HCT116 (cell line): Measurements from ENCODE around the gene VDAC1. TPM values are rescaled to one million over a fixed set of nuclear protein-coding genes. Genes with fewer than 3 reads are reported as not detected.

Experiments
- ATAC-seq: fragments of 200-7000 bp; cut with Tn5 transposase; 2 replicates; pipeline ENCODE4 v1.9.1; 2020; ENCODE audit warnings: mild to moderate bottlenecking, moderate library complexity
- BruUV-seq: library from RNA; stranded (reverse); fragments of 400-500 nt; replicated peaks from 2 replicates; lab custom pipeline; 2021; lab: Mats Ljungman, UMichigan
- CTCF ChIA-PET: fragments of 300-600 bp; sonication (Branson Sonifier 250); formaldehyde crosslinking; loops from one replicate; lab custom pipeline; 2021; ENCODE audit warnings: antibody characterized with exemption; lab: Charles Lee
- POLR2A ChIA-PET: fragments of 300-600, 350-600 bp; sonication (Branson Sonifier 250); formaldehyde crosslinking; loops from one replicate; lab custom pipeline; 2021; ENCODE audit warnings: antibody characterized with exemption; lab: Charles Lee
- RAD21 ChIA-PET, 2 experiments: fragments of 300-600 bp; sonication (Branson Sonifier 250); formaldehyde crosslinking; loops; one replicate each; lab custom pipeline; 2023; ENCODE audit warnings: low total read pairs in 2 of 2; ENCODE audit not compliant: uncharacterized antibody in 2 of 2, unreplicated experiment in 2 of 2, low non-redundant PET in 1 of 2; lab: Charles Lee
- DNase-seq: peaks from one replicate; pipeline ENCODE4 v3.0.0-alpha.2; 2010; ENCODE audit warnings: low read depth, low spot score
- H2AFZ ChIP-seq: fragments of 200-600 bp; shearing (Covaris generic), sonication (generic); 2 replicates; pipeline ENCODE4 v1.6.1; 2017; ENCODE audit warnings: low read depth, mixed run types, mixed read lengths, antibody characterized with exemption, low read length; ENCODE audit not compliant: poor library complexity, severe bottlenecking
- H3K27ac ChIP-seq: 2 replicates; pipeline ENCODE4 v1.5.1; 2012; ENCODE audit warnings: low read depth, low read length
- H3K27me3 ChIP-seq: fragments of 200-600 bp; sonication (generic); 2 replicates; pipeline ENCODE4 v1.6.1; 2016; ENCODE audit warnings: mixed run types, low read length, mixed read lengths; ENCODE audit not compliant: insufficient read depth
- H3K36me3 ChIP-seq, 2 experiments: fragments of 200-500 bp in 1 of 2; fragments of 200-600 bp in 1 of 2; sonication (Bioruptor generic) in 1 of 2; sonication (generic) in 1 of 2; 2 replicates each; pipeline versions ENCODE4 v1.5.1 to v1.6.1; 2014 to 2016; ENCODE audit warnings: low read length in 2 of 2, inconsistent platforms in 1 of 2, mixed read lengths in 1 of 2, mixed run types in 1 of 2; ENCODE audit not compliant: insufficient read depth in 2 of 2, control insufficient read depth in 1 of 2
- H3K4me1 ChIP-seq, 2 experiments: fragments of 200-600 bp in 1 of 2; sonication (generic) in 1 of 2; 2 replicates each; pipeline versions ENCODE4 v1.5.1 to v1.6.1; 2012 to 2017; ENCODE audit warnings: low read length in 2 of 2, inconsistent platforms in 1 of 2, mild to moderate bottlenecking in 1 of 2, mixed read lengths in 1 of 2, mixed run types in 1 of 2, moderate library complexity in 1 of 2; ENCODE audit not compliant: insufficient read depth in 2 of 2, control insufficient read depth in 1 of 2
- H3K4me2 ChIP-seq: fragments of 200-600 bp; sonication (generic); 2 replicates; pipeline ENCODE4 v1.6.1; 2017; ENCODE audit warnings: mixed run types, low read length, mixed read lengths
- H3K4me3 ChIP-seq, 2 experiments: fragments of 200-600 bp in 1 of 2; sonication (generic) in 1 of 2; replicated peaks in 1 of 2; 2 replicates each; pipeline ENCODE4 v1.5.1; 2011 to 2016; ENCODE audit warnings: low read length in 2 of 2, control low read depth in 1 of 2, low read depth in 1 of 2, mild to moderate bottlenecking in 1 of 2, mixed read lengths in 1 of 2, mixed run types in 1 of 2
- H3K79me2 ChIP-seq: fragments of 200-600 bp; sonication (generic); 2 replicates; pipeline ENCODE4 v1.6.1; 2017; ENCODE audit warnings: mild to moderate bottlenecking, mixed run types, low read length, moderate library complexity, mixed read lengths; ENCODE audit not compliant: insufficient read depth
- H3K9ac ChIP-seq: fragments of 200-600 bp; sonication (generic); 2 replicates; pipeline ENCODE4 v1.6.1; 2016; ENCODE audit warnings: low read length, mixed read lengths
- H3K9me2 ChIP-seq: fragments of 200-600 bp; sonication (generic), shearing (Covaris generic); 2 replicates; pipeline ENCODE4 v1.6.1; 2017; ENCODE audit warnings: mixed run types, mild to moderate bottlenecking, moderate library complexity; ENCODE audit not compliant: insufficient read depth
- H3K9me3 ChIP-seq, 2 experiments: fragments of 200-500 bp in 1 of 2; fragments of 200-600 bp in 1 of 2; sonication (Bioruptor generic) in 1 of 2; sonication (generic) in 1 of 2; 2 replicates each; pipeline ENCODE4 v1.6.1; 2014 to 2017; ENCODE audit warnings: low read length in 2 of 2, mixed read lengths in 2 of 2, inconsistent platforms in 1 of 2, low read depth in 1 of 2, mild to moderate bottlenecking in 1 of 2, mixed run types in 1 of 2, moderate library complexity in 1 of 2; ENCODE audit not compliant: control insufficient read depth in 1 of 2, insufficient read depth in 1 of 2
- H4K20me1 ChIP-seq: fragments of 200-600 bp; sonication (generic), shearing (Covaris generic); 2 replicates; pipeline ENCODE4 v1.6.1; 2017; ENCODE audit warnings: mixed run types, mild to moderate bottlenecking, moderate library complexity; ENCODE audit not compliant: insufficient read depth
- ATF3 ChIP-seq: IDR thresholded peaks from 2 replicates; pipeline ENCODE4 v1.6.1; 2012
- CBX3 ChIP-seq: IDR thresholded peaks from 2 replicates; pipeline ENCODE4 v1.6.1; 2012; ENCODE audit warnings: low read depth
- EGR1 ChIP-seq: IDR thresholded peaks from 2 replicates; pipeline ENCODE4 v1.6.1; 2012; ENCODE audit warnings: low read depth
- ELF1 ChIP-seq: IDR thresholded peaks from 2 replicates; pipeline ENCODE4 v1.6.1; 2012; ENCODE audit warnings: low read depth, borderline replicate concordance
- JUND ChIP-seq: IDR thresholded peaks from 2 replicates; pipeline ENCODE4 v1.6.1; 2012
- MAX ChIP-seq: IDR thresholded peaks from 2 replicates; pipeline ENCODE4 v1.6.1; 2012
- RAD21 ChIP-seq: IDR thresholded peaks from 2 replicates; pipeline ENCODE4 v1.6.1; 2012; ENCODE audit warnings: low read depth, mild to moderate bottlenecking
- SIN3A ChIP-seq: IDR thresholded peaks from 2 replicates; pipeline ENCODE4 v1.6.1; 2012; ENCODE audit warnings: low read depth
- SP1 ChIP-seq: IDR thresholded peaks from 2 replicates; pipeline ENCODE4 v1.6.1; 2012; ENCODE audit warnings: low read depth
- ZNF274 ChIP-seq: fragments of 200-500 bp; sonication (Bioruptor generic); IDR thresholded peaks from 2 replicates; pipeline ENCODE4 v1.6.1; 2014; ENCODE audit warnings: mild to moderate bottlenecking, low read depth, low read length, inconsistent platforms
- intact Hi-C: fragments of 100-400 bp; cut with micrococcal nuclease; formaldehyde crosslinking; loops from 2 replicates; pipeline ENCODE4 v1.10.0; 2022
- total RNA-seq: library from RNA; stranded (reverse); gene quantifications from one replicate; pipeline ENCODE4 v1.2.1, GENCODE V29; 2021; ENCODE audit not compliant: unreplicated experiment
- TF ChIP-seq, protein P1 (sequence below), 3 experiments: fragments of 200-600 bp in 1 of 3; sonication (generic) in 1 of 3; IDR thresholded peaks in 2 of 3; conservative IDR thresholded peaks in 1 of 3; 2 replicates each; pipeline ENCODE4 v1.5.1; 2012 to 2017; ENCODE audit warnings: low read depth in 2 of 3, low read length in 2 of 3, antibody characterized with exemption in 1 of 3, borderline replicate concordance in 1 of 3, control low read depth in 1 of 3, mild to moderate bottlenecking in 1 of 3, mixed read lengths in 1 of 3, mixed run types in 1 of 3, moderate library complexity in 1 of 3; ENCODE audit not compliant: insufficient read depth in 1 of 3

The VDAC1 gene
- total RNA-seq, 1 experiment from 2014 or later = 269 TPM

DNA sequence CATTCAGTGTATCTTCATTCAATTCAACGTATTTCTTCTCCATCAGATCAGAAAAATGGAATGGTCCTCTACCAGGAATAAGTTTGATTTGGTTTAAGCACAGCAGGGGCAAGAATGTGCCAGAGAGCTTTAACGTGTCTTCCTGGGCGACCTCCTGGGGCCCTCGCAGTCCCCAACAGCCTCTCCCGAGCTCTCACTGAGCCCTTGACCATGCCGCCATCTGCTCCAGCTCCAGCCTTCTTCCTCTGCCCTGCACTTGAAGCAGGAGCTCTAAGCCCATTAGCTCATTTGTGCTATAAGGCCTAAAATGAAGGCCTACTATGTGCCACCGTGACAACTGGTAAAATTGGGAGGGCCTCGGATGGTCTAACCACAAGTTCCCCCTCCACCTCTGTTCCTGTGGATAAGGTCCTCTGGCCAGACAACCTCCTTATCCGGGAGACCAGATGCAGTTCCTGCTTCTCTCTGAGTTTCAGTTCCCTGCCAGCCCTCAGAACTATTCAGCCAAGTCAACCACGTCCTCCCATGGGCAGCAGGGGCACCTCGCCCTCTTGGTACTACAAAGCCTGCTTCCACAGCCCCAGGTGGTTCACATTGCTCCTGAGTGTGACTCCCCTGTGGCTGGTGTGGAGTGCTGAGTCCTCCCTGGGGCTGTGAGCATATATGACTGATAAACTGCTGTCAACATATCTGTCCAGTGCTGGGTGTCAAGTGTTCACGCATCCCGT, 72.2 kb downstream of the VDAC1 start:
- Histone ChIP-seq H3K36me3 (no peaks in the 10 kb centered on the region), H3K4me1 (no peaks in the 10 kb centered on the region), H4K20me1 (no peaks in the 10 kb centered on the region), H3K9me3 (no peaks in the 10 kb centered on the region), H3K27ac (no peak overlapping the region), H3K9me2 (no peaks in the 10 kb centered on the region), H3K27me3 (no peaks in the 10 kb centered on the region), H3K4me2 (no peak overlapping the region), H2AFZ (no peak overlapping the region), H3K4me3 (no peak overlapping the region), H3K9ac (no peak overlapping the region), H3K79me2 (no peaks in the 10 kb centered on the region)
- ATAC-seq (no peak), DNase-seq (no peak)
- POLR2A ChIA-PET = no interaction called here
- CTCF ChIA-PET = no interaction called here
- RAD21 ChIA-PET = no interaction called here
- TF ChIP-seq RAD21 (no peak), SIN3A (no peak), ZNF274 (no peak), SP1 (no peak), CBX3 (no peak), JUND (no peak), ATF3 (no peak), EGR1 (no peak), ELF1 (no peak), MAX (no peak)
- TF ChIP-seq, protein P1, sequence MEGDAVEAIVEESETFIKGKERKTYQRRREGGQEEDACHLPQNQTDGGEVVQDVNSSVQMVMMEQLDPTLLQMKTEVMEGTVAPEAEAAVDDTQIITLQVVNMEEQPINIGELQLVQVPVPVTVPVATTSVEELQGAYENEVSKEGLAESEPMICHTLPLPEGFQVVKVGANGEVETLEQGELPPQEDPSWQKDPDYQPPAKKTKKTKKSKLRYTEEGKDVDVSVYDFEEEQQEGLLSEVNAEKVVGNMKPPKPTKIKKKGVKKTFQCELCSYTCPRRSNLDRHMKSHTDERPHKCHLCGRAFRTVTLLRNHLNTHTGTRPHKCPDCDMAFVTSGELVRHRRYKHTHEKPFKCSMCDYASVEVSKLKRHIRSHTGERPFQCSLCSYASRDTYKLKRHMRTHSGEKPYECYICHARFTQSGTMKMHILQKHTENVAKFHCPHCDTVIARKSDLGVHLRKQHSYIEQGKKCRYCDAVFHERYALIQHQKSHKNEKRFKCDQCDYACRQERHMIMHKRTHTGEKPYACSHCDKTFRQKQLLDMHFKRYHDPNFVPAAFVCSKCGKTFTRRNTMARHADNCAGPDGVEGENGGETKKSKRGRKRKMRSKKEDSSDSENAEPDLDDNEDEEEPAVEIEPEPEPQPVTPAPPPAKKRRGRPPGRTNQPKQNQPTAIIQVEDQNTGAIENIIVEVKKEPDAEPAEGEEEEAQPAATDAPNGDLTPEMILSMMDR (IDR thresholded peaks at IDR 0.05 in 2 of 3, conservative IDR thresholded peaks at IDR 0.05 in 1 of 3; ENCODE audit: borderline replicate concordance in 1 of 3, insufficient read depth in 1 of 3, low read depth in 2 of 3, low read length in 2 of 3) = no peak
- BruUV-seq = no TSS peak
- intact Hi-C loops = no loop called here
